ENCODE results near the gene RPL26.

- TF ChIP-seq POLR2A (IDR thresholded peaks at IDR 0.05; ENCODE audit: low read depth, low read length) (no peak), POLR2AphosphoS5 (IDR thresholded peaks at IDR 0.05; ENCODE audit: low read depth, low read length) (no peak), TAF1 (IDR thresholded peaks at IDR 0.05; ENCODE audit: borderline replicate concordance, low read depth, low read length) (no peak)
These were observed 20.2 kb downstream of the RPL26 start for GRCh38 chr17:8362651-8363332.

Data from GM12892 (cell line).